HUES6 (cell line): Measurements from ENCODE around the gene NOP10.

Experiments
- H3K27ac ChIP-seq: 2 replicates; pipeline ENCODE4 v1.7.0; 2013; ENCODE audit warnings: low read depth, mild to moderate bottlenecking, low read length, inconsistent platforms
- H3K27me3 ChIP-seq: 2 replicates; pipeline ENCODE4 v1.6.1; 2013; ENCODE audit warnings: low read length; ENCODE audit not compliant: control insufficient read depth, insufficient read depth
- H3K36me3 ChIP-seq: 2 replicates; pipeline ENCODE4 v1.6.1; 2013; ENCODE audit warnings: low read length; ENCODE audit not compliant: control insufficient read depth, insufficient read depth
- H3K4me1 ChIP-seq: 2 replicates; pipeline ENCODE4 v1.6.1; 2013; ENCODE audit warnings: low read length; ENCODE audit not compliant: control insufficient read depth, insufficient read depth
- H3K4me3 ChIP-seq: 2 replicates; pipeline ENCODE4 v1.5.1; 2013; ENCODE audit warnings: low read depth, low read length
- H3K9ac ChIP-seq: one replicate; pipeline ENCODE4 v1.6.1; 2013; ENCODE audit warnings: mild to moderate bottlenecking, low read length
- H3K9me3 ChIP-seq: 2 replicates; pipeline ENCODE4 v1.6.1; 2013; ENCODE audit warnings: low read depth, low read length; ENCODE audit not compliant: control insufficient read depth, insufficient read depth

Gene NOP10

GRCh38 chr15:34367101-34368081, 24.5 kb upstream of the NOP10 start, which contains the start of gene LPCAT4:
Gene LPCAT4 (minus strand): TSS chr15:34367196. CDS start chr15:34367100, 96 bp downstream.
- peaks cover 5% of the 10 kb centered on the region; the same call in 1 of the 2 replicates for H3K9me3 ChIP-seq

DNA sequence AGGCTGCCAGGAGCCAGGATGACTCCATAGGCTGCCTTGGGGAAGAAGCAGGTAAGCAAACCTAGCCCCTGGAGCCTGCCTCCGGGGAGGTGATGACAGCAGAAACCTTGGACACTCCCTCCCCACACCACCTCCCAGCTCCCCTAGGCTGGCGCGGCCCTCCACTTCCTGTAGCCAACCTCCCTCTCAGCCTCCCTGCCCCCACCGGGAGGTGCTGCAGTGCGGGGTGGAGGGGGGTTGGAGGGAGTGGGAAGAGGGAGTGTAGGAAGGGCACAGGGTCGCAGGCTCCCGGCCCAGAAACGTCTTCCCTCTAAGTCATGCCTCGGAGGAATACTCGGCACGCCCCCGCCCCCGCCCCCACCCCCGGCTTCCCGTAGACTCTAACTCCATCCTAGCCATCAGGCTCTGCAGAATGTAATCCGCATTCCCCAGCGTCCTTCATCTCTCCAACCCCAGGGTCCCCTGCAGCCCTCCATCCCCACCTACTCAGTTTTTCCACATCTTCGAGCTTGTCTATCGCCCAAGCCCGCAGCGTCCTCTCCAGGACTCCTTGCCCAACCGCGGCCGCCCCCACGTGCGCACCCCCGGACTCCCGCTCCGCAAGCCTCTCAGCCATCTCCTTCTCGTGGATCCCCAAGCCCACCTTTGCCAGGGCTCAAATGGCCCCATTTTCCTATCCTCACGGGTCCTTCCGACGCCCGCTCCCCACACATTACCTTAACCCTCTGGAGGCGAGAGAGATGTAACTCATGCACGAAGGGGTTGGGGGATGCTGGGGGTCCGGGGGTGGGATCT, 23.5 kb upstream of the NOP10 start:
- Histone ChIP-seq H3K4me3 (peak overlapping the region; percentile 96), H3K4me1 (peaks cover 21% of the 10 kb centered on the region), H3K9me3 (peaks cover 2% of the 10 kb centered on the region; the same call in 1 of the 2 replicates), H3K27me3 (no peaks in the 10 kb centered on the region), H3K36me3 (peaks cover 24% of the 10 kb centered on the region), H3K27ac (no peak overlapping the region), H3K9ac (peak overlapping the region; percentile 81)

More at GRCh38 chr15:34367101-34368081, 24.5 kb upstream of the NOP10 start, which contains the start of gene LPCAT4:
- Histone ChIP-seq H3K36me3 (peaks cover 18% of the 10 kb centered on the region), H3K4me1 (peaks cover 21% of the 10 kb centered on the region), H3K9ac (peak within 1 kb of the TSS; percentile 98), H3K4me3 (peak within 1 kb of the TSS; percentile 96), H3K27ac (peak within 1 kb of the TSS; percentile 94), H3K27me3 (no peaks in the 10 kb centered on the region)

DNA sequence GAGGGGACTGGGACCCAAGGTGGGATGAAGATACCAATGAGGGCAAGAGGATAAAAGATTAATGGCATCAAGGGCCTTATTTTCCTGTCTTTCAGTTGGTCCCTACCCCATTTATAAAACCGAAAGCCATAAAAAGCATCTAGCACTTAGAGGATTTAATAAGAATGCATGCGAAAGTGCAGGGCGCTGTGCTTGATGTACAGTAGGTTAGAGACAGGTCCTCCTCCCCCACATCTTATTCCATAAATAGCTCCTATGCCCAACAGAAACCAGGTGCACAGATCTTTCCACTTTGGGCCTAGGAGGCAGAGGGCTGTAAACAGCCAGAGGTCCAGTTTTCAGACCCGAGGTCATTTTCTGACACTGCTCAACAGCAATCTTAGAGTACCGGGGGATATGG, 22.9 kb upstream of the NOP10 start:
- Histone ChIP-seq H3K4me1 (peaks cover 21% of the 10 kb centered on the region), H3K27me3 (no peaks in the 10 kb centered on the region), H3K9me3 (no peaks in the 10 kb centered on the region), H3K27ac (no peak overlapping the region), H3K4me3 (peak overlapping the region; percentile 96), H3K9ac (peak overlapping the region; percentile 51), H3K36me3 (peaks cover 30% of the 10 kb centered on the region)

DNA sequence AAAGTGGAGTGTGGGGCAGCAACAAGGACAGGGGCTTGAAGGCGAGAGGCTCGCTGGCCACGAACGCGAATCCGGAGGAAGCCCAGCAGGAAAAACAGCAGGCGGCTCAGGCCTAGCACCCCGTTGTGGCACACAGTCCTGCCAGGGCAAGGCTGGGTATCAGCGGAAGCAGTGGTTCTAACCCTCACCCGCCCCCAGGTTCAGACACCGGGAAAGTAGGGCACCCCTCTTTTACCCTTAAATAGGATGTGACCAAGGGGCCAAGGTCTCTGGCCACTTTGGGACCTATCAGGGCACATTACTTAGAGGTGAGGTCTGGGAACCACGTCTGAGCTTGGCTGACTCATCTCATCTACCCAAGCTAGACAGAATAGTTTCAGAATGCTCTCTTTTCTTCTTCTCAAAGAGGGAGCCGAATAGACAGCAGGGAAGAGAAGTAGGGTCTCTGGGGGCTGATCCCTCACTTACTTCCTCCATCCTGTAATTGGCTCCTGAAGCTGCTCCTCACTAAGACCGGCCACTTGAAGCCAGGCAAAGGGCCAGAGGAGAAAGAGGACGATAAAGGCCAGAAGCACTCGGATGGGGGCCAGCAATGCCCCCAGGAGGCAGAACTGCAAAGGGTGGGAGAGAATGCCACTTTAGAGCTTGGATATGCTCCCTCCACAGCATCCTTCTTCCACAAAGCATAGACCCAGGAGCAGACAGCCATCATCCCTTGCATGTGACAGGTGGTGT, 22.3 kb upstream of the NOP10 start:
- H3K4me1 ChIP-seq = peaks cover 17% of the 10 kb centered on the region
- H3K4me3 ChIP-seq = peak overlapping the region; percentile 96
- peak overlapping the region; percentile 51 for H3K9ac ChIP-seq
- H3K9me3 ChIP-seq = no peaks in the 10 kb centered on the region
- H3K36me3 ChIP-seq = peaks cover 36% of the 10 kb centered on the region
- no peak overlapping the region for H3K27ac ChIP-seq
- no peaks in the 10 kb centered on the region for H3K27me3 ChIP-seq

DNA sequence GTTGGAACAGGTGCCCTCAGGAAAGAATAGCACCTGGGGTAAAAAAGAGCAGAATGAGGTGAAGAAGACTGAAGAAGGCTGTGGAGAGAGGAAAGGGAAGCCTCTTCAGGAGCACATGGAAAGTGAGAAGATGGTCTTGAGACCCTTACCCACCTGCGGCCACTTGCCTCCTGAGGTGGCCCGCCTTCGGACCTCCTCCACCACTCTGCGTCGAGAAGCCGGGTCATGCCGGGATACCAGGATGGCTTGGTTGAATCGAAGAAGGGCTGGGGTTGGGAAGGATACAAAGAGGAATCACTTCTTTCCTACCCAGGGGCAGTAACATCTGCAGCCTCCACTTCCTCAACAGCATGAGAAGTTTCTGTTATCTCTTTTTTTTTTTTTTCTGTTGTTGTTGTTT, 21.1 kb upstream of the NOP10 start:
- no peak overlapping the region for H3K9ac ChIP-seq
- H3K4me3 ChIP-seq = no peak overlapping the region
- H3K9me3 ChIP-seq = no peaks in the 10 kb centered on the region
- no peak overlapping the region for H3K27ac ChIP-seq
- peaks cover 17% of the 10 kb centered on the region for H3K4me1 ChIP-seq
- H3K36me3 ChIP-seq = peaks cover 48% of the 10 kb centered on the region
- no peaks in the 10 kb centered on the region for H3K27me3 ChIP-seq

- Histone ChIP-seq H3K27ac (no peak overlapping the region), H3K9me3 (no peaks in the 10 kb centered on the region), H3K9ac (no peak overlapping the region), H3K36me3 (peaks cover 59% of the 10 kb centered on the region), H3K4me1 (peaks cover 13% of the 10 kb centered on the region), H3K27me3 (no peaks in the 10 kb centered on the region), H3K4me3 (no peak overlapping the region)
Observed at GRCh38 chr15:34362047-34362773, 19.3 kb upstream of the NOP10 start.

GRCh38 chr15:34361278-34361677, 18.3 kb upstream of the NOP10 start:
- H3K9ac ChIP-seq = no peak overlapping the region
- no peaks in the 10 kb centered on the region for H3K9me3 ChIP-seq
- no peak overlapping the region for H3K4me3 ChIP-seq
- H3K36me3 ChIP-seq = peaks cover 68% of the 10 kb centered on the region
- no peak overlapping the region for H3K27ac ChIP-seq
- H3K4me1 ChIP-seq = peaks cover 13% of the 10 kb centered on the region
- no peaks in the 10 kb centered on the region for H3K27me3 ChIP-seq

DNA sequence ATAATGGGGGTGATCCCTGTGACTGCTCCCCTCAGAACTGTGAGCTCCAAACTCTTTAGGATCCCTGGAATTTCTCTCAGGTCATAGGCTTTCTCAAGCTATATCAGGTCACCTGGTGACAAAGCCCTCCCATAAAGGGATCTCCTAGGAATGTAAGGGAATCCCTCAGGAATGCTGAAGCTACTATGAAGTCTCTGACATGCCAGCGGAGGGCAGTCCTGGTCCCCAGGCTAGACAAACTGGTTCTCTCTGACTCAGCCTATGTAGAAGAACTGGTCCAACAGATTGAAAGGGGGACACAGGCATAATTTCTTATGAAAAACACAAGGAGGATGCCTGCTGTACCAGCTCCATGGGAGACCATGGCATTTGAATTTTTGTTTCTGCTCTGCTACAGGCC, 17.4 kb upstream of the NOP10 start:
- Histone ChIP-seq H3K27ac (no peak overlapping the region), H3K9ac (no peak overlapping the region), H3K4me3 (no peak overlapping the region), H3K4me1 (peaks cover 5% of the 10 kb centered on the region; the same call in 1 of the 2 replicates), H3K36me3 (peaks cover 77% of the 10 kb centered on the region), H3K27me3 (no peaks in the 10 kb centered on the region), H3K9me3 (no peaks in the 10 kb centered on the region)

GRCh38 chr15:34359416-34359815, 16.5 kb upstream of the NOP10 start:
- no peak overlapping the region for H3K9ac ChIP-seq
- H3K9me3 ChIP-seq = no peaks in the 10 kb centered on the region
- no peak overlapping the region for H3K4me3 ChIP-seq
- H3K27me3 ChIP-seq = no peaks in the 10 kb centered on the region
- no peaks in the 10 kb centered on the region for H3K4me1 ChIP-seq
- no peak overlapping the region for H3K27ac ChIP-seq
- H3K36me3 ChIP-seq = peaks cover 86% of the 10 kb centered on the region

DNA sequence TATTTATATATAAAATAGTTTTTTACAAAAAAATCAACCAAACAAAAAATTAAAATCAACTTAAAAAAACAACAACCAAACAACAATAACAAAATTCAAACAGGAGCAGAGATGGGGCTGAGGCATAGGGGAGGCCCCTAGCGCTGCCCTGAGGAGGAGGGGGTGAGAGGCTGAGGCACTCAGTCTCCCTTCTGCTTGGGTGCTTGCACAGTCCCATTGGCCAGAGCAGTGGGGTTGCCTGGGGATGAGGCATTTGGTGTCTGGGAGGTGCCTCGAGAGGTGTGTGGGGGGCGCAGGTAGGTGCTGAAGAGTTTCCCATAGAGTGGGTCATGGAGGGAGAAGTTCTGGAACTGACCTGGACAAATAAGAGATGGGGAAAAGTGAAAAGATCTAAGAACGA, 16.0 kb upstream of the NOP10 start:
- no peak overlapping the region for H3K27ac ChIP-seq
- H3K36me3 ChIP-seq = peaks cover 87% of the 10 kb centered on the region

More for the DNA sequence above, 16.0 kb upstream of the NOP10 start:
- Histone ChIP-seq H3K9me3 (no peaks in the 10 kb centered on the region), H3K4me3 (no peak overlapping the region), H3K4me1 (no peaks in the 10 kb centered on the region), H3K27me3 (no peaks in the 10 kb centered on the region), H3K9ac (no peak overlapping the region)
